Stomach (tissue), 9 donors: ENCODE results near the gene RBBP8NL. TPM values are rescaled to one million over a fixed set of nuclear protein-coding genes. Genes with fewer than 3 reads are reported as not detected.

ENCODE experiments used
- DNase-seq, 2 donors: peaks; one replicate each; pipeline versions ENCODE4 v3.0.0 to v3.0.0-alpha.2; 2013 to 2019
- H3K27ac ChIP-seq, 5 donors: fragments of 200-600 bp in 4 of 5; sonication (generic) in 4 of 5; one replicate each; pipeline ENCODE4 v1.5.1; 2013 to 2019; ENCODE audit warnings: mild to moderate bottlenecking in 1 of 5, moderate library complexity in 1 of 5
- H3K27me3 ChIP-seq, 3 donors: fragments of 200-600 bp; sonication (generic); one replicate each; pipeline ENCODE4 v1.5.1; 2017 to 2019; ENCODE audit warnings: mixed run types in 1 of 3
- H3K36me3 ChIP-seq, 4 donors: fragments of 200-600 bp; sonication (generic); 1 replicate in 3 of 4; 2 replicates in 1 of 4; pipeline ENCODE4 v1.5.1; 2016 to 2019
- H3K4me1 ChIP-seq, 4 donors: fragments of 200-600 bp; sonication (generic); one replicate each; pipeline ENCODE4 v1.5.1; 2016 to 2019
- H3K4me3 ChIP-seq, 4 donors: fragments of 200-600 bp; sonication (generic) in 3 of 4; one replicate each; pipeline ENCODE4 v1.5.1; 2016 to 2019; ENCODE audit warnings: mild to moderate bottlenecking in 1 of 4
- H3K9me3 ChIP-seq, 4 donors: fragments of 200-600 bp; sonication (generic); one replicate each; pipeline ENCODE4 v1.5.1; 2016 to 2019
- EP300 ChIP-seq: sonication (generic); formaldehyde crosslinking; IDR thresholded peaks from one replicate; pipeline ENCODE4 v1.6.1; 2017; ENCODE audit warnings: antibody characterized with exemption
- POLR2A ChIP-seq, 4 donors: fragments of 450-650 bp; IDR thresholded peaks; one replicate each; pipeline ENCODE4 v1.6.1; 2016; ENCODE audit warnings: antibody characterized with exemption in 4 of 4, control low read depth in 2 of 4, mild to moderate bottlenecking in 1 of 4, moderate library complexity in 1 of 4
- POLR2AphosphoS5 ChIP-seq, 3 donors: sonication (generic); formaldehyde crosslinking; IDR thresholded peaks; one replicate each; pipeline ENCODE4 v1.6.1; 2016; ENCODE audit warnings: antibody characterized with exemption in 3 of 3
- WGBS, 5 donors: extraction: QIAGEN DNeasy Blood & Tissue Kit in 3 of 5; methylation state at CpG; one replicate each; pipeline versions ENCODE4 v1.1.5 to v1.1.7; 2013 to 2018; 5-methylcytosine and 5-hydroxymethylcytosine counted together
- intact Hi-C: fragments of 100-400 bp; cut with DNase I; formaldehyde crosslinking; loops from one replicate; pipeline ENCODE4 v1.15.1; 2023; ENCODE audit warnings: low total_unique reads
- polyA plus RNA-seq, 3 donors: library from polyadenylated mRNA; stranded (reverse); fragments of 200-250 nt; gene quantifications; one replicate each; pipeline ENCODE4 v1.2.3, GENCODE V29; 2013
- total RNA-seq, 5 donors: library from RNA; depleted of rRNA; stranded (reverse); fragments of >200 nt; gene quantifications; one replicate each; pipeline versions ENCODE4 v1.1.0 to v1.2.3, GENCODE V29; 2014 to 2016
- TF ChIP-seq, protein P1 (sequence below), 7 experiments: fragments of 450-650 bp in 4 of 7; fragments of 200-600 bp in 3 of 7; sonication (generic) in 3 of 7; IDR thresholded peaks; one replicate each; pipeline ENCODE4 v1.5.1; 2016 to 2019; ENCODE audit warnings: antibody characterized with exemption in 7 of 7, control low read depth in 2 of 7, mild to moderate bottlenecking in 1 of 7
- donor health status: healthy with polysubstance abuse.
- donor health status: Bipolar disorder and iron deficiency.
- donor health status: healthy.

RBBP8NL gene
- total and polyA plus RNA-seq, 8 donors = 0.45 to 8.0 (median 2.2) TPM; not detected in 2

DNA sequence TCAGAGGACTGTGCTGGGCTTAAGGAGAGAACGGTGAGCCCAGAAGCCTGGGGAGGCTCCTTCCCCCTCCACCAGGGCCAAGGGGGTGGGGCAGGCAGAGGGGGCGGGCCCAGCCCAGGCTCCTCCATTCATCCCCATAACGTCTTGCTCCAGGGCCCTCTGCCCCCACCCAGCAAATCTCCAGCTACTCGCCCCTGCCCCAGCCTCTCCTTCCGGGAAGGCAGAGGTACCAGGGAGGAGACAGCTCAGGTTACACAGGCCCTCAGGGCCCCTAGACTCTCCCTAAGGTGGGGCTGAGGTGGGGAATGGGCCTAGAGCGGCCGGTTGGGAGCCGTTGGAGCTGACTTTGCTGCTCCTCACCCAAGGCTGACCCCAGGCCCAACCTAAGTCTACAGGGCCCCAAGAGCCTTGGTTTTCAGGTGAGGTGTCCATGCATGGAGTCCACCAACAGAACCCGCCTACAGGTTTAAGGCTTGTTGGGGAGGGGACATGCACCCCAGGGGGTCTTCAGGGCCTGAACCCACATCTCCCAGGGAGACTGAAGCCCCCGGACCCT, 61.4 kb downstream of the RBBP8NL start:
- TF ChIP-seq POLR2AphosphoS5 (IDR thresholded peaks at IDR 0.05) (no peak), EP300 (no peak), POLR2A (IDR thresholded peaks at IDR 0.05) (no peak)
- TF ChIP-seq, protein P1, sequence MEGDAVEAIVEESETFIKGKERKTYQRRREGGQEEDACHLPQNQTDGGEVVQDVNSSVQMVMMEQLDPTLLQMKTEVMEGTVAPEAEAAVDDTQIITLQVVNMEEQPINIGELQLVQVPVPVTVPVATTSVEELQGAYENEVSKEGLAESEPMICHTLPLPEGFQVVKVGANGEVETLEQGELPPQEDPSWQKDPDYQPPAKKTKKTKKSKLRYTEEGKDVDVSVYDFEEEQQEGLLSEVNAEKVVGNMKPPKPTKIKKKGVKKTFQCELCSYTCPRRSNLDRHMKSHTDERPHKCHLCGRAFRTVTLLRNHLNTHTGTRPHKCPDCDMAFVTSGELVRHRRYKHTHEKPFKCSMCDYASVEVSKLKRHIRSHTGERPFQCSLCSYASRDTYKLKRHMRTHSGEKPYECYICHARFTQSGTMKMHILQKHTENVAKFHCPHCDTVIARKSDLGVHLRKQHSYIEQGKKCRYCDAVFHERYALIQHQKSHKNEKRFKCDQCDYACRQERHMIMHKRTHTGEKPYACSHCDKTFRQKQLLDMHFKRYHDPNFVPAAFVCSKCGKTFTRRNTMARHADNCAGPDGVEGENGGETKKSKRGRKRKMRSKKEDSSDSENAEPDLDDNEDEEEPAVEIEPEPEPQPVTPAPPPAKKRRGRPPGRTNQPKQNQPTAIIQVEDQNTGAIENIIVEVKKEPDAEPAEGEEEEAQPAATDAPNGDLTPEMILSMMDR (IDR thresholded peaks at IDR 0.05) = no peak
- WGBS, 5 donors = 10 to 21% (median 17%) methylated on average over 5 to 10 of the region's 10 CpGs
- Histone ChIP-seq H3K27ac (peak overlapping the region; percentile 75 to 92 (median 89)), H3K9me3 (no peaks in the 10 kb centered on the region), H3K4me3 (peak overlapping the region; percentile 67 to 90 (median 77)), H3K4me1 (peaks cover 92 to 97% (median 96%) of the 10 kb centered on the region in 4 donors), H3K27me3 (peaks cover 0 to 50% (median 20%) of the 10 kb centered on the region in 3 donors), H3K36me3 (peaks cover 0 to 14% (median 4%) of the 10 kb centered on the region in 4 donors)
- intact Hi-C loops = no loop called here
- peak in 1 of 2 donors; percentile 89 for DNase-seq

DNA sequence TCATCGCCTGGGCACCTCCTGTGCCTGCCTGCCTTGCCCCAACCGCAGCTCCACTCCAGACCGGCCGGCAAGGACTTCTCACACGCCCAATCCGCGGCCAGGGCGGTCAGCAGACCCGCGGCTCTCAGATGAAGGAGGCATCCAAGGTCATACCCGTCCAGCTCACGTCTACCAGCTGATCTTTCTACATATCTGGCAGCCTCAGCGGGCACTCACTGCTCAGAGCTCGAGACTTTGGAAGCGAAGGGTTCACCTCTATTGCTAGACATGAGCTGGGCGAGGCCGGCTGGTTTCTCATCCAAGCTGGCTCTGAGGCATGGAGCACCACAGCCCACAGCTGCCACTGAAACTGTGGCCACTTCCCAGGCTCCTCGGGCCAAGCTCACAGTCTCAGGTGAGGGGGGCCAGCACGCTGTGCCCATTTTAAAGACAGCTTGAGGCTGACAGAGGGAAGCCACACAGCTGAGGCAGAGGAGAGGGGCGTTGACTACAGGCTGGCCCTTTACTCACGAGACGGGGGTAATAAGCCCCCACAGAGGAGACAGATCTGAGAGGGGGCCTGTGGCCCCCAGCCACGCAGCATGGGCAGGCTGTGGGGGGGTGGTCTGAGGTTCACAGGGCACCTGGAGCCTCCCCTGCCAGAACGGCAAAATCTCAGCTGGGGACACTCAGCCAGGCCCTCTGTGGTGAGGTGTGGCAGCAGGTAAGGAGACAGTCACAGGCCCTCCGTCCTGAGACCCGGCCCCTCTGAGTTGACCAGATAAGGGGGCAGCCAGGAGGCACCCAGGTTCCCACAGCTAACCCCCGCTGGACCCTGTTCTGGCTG, 62.2 kb downstream of the RBBP8NL start:
- Histone ChIP-seq H3K4me3 (peak overlapping the region; percentile 67 to 90 (median 77)), H3K27ac (peak overlapping the region; percentile 63 to 92 (median 89)), H3K36me3 (peaks cover 0 to 14% (median 4%) of the 10 kb centered on the region in 4 donors), H3K4me1 (peaks cover 90 to 94% (median 92%) of the 10 kb centered on the region in 4 donors), H3K27me3 (peaks cover 0 to 42% (median 20%) of the 10 kb centered on the region in 3 donors), H3K9me3 (no peaks in the 10 kb centered on the region)
- intact Hi-C loops = no loop called here
- TF ChIP-seq, protein P1 (IDR thresholded peaks at IDR 0.05) = no peak
- peak; percentile 8 to 62 (median 16) for TF ChIP-seq POLR2AphosphoS5 (IDR thresholded peaks at IDR 0.05)
- 34 to 52% (median 40%) methylated on average over 25 to 27 of the region's 27 CpGs for WGBS, 5 donors
- peak; percentile 56 to 76 for DNase-seq

DNA sequence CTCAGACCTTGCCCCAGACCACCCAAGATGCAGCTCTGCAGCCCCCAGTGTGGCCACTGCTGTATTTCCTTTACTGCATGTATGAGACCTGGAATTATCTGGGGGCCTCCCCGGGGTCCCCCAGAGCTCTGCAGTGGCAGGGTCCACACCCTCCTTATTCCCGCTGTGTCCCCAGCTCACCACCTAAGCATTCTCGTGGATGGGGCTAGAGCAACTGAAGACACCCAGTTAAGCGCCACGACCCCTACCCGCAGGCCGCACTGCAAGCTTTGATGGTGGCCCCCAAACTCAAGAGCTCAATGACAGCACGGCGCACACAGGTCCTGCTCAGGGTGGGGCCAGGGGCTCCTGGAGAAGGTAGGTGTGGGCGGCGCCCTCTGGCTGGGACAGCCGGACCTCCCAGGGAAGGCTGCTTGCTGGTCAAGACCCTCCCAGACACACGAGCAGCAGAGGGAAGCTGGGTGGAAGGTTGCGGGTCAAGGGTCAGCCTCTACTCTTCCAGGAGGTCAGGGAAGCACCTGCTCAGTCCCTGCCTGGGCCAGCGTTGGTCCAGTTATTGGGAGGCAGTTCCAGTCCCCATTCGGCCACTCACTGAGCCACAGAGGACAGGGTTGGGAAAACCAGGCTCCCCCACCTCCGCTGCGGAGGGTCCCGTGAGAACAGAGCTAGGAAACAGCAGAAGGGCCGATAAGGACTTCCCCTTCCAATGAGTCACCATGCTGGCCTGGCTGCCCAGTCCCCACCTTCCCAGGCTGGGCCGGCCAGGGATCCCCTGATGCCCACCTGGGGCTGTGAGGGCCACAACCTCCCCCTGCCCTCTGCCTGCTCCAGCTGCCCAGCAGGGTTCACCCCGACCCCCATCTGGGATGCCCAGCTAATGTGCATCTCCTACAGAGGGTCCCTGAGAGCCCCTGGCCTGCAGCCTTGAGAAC, 63.2 kb downstream of the RBBP8NL start:
- peak overlapping the region; percentile 67 to 90 (median 77) for H3K4me3 ChIP-seq
- no peak for TF ChIP-seq POLR2A (IDR thresholded peaks at IDR 0.05)
- no peak for TF ChIP-seq POLR2AphosphoS5 (IDR thresholded peaks at IDR 0.05)
- TF ChIP-seq, protein P1 (IDR thresholded peaks at IDR 0.05) = no peak
- no peak for TF ChIP-seq EP300
- no peaks in the 10 kb centered on the region for H3K9me3 ChIP-seq
- DNase-seq = peak in 1 of 2 donors; percentile 60
- H3K27me3 ChIP-seq = peaks cover 0 to 34% (median 20%) of the 10 kb centered on the region in 3 donors
- WGBS, 5 donors = 70 to 79% (median 76%) methylated on average over 14 to 22 of the region's 22 CpGs
- intact Hi-C loops = no loop called here
- H3K36me3 ChIP-seq = peaks cover 0 to 14% (median 4%) of the 10 kb centered on the region in 4 donors
- peaks cover 88 to 94% (median 91%) of the 10 kb centered on the region in 4 donors for H3K4me1 ChIP-seq
- peak overlapping the region; percentile 63 to 92 (median 89) for H3K27ac ChIP-seq
